Keratinocyte (primary cell): ENCODE measurements around the gene UBE4B. TPM values are rescaled to one million over a fixed set of nuclear protein-coding genes. Genes with fewer than 3 reads are reported as not detected.

Source experiments
- DNase-seq: peaks from one replicate; pipeline ENCODE4 v3.0.0-alpha.2; 2011; ENCODE audit warnings: low read depth, missing footprints, low spot score
- FAIRE-seq: peaks from 2 replicates; lab custom pipeline; 2011; peaks lifted over from hg19 to GRCh38; lab: Jason Lieb, UNC
- H2AFZ ChIP-seq: 2 replicates; pipeline ENCODE4 v1.6.0; 2012; ENCODE audit warnings: low read length, control low read depth, inconsistent platforms; ENCODE audit not compliant: control insufficient read depth
- H3K27ac ChIP-seq: 2 replicates; pipeline ENCODE4 v1.5.1; 2011; ENCODE audit warnings: low read length; ENCODE audit not compliant: control insufficient read depth, insufficient read depth
- H3K27me3 ChIP-seq: 3 replicates; pipeline ENCODE4 v1.6.0; 2011; ENCODE audit warnings: low read length; ENCODE audit not compliant: control insufficient read depth, insufficient read depth; ENCODE audit errors: extremely low read depth
- H3K36me3 ChIP-seq, 2 experiments: 2 replicates in 1 of 2; 3 replicates in 1 of 2; pipeline ENCODE4 v1.5.1; 2011; ENCODE audit warnings: low read length in 2 of 2, mild to moderate bottlenecking in 1 of 2; ENCODE audit not compliant: control insufficient read depth in 2 of 2, insufficient read depth in 2 of 2; ENCODE audit errors: extremely low read depth in 1 of 2
- H3K4me1 ChIP-seq: 3 replicates; pipeline ENCODE4 v1.5.1; 2011; ENCODE audit warnings: low read length; ENCODE audit not compliant: control insufficient read depth, insufficient read depth; ENCODE audit errors: extremely low read depth
- H3K4me2 ChIP-seq: 3 replicates; pipeline ENCODE4 v1.6.0; 2011; ENCODE audit warnings: low read depth, low read length; ENCODE audit not compliant: control insufficient read depth, insufficient read depth; ENCODE audit errors: extremely low read depth
- H3K4me3 ChIP-seq, 3 experiments: fragments of 200-600 bp in 1 of 3; sonication (generic) in 1 of 3; 2 replicates in 2 of 3; 3 replicates in 1 of 3; pipeline ENCODE4 v1.5.1; 2011 to 2016; ENCODE audit warnings: low read length in 3 of 3, mild to moderate bottlenecking in 3 of 3, control low read depth in 2 of 3, inconsistent platforms in 1 of 3, low read depth in 1 of 3, mixed read lengths in 1 of 3, mixed run types in 1 of 3, moderate library complexity in 1 of 3; ENCODE audit not compliant: control insufficient read depth in 2 of 3, insufficient read depth in 2 of 3; ENCODE audit errors: extremely low read depth in 1 of 3
- H3K79me2 ChIP-seq: 2 replicates; pipeline ENCODE4 v1.6.0; 2012; ENCODE audit warnings: low read length; ENCODE audit not compliant: control insufficient read depth, insufficient read depth
- H3K9ac ChIP-seq: 3 replicates; pipeline ENCODE4 v1.6.0; 2011; ENCODE audit warnings: low read length; ENCODE audit not compliant: control insufficient read depth, insufficient read depth; ENCODE audit errors: extremely low read depth
- H3K9me1 ChIP-seq: 3 replicates; pipeline ENCODE4 v1.6.0; 2011; ENCODE audit warnings: low read length; ENCODE audit not compliant: control insufficient read depth, insufficient read depth; ENCODE audit errors: extremely low read depth
- H3K9me3 ChIP-seq: 2 replicates; pipeline ENCODE4 v1.5.1; 2012; ENCODE audit warnings: low read depth, low read length; ENCODE audit not compliant: control insufficient read depth
- H4K20me1 ChIP-seq: 3 replicates; pipeline ENCODE4 v1.6.0; 2011; ENCODE audit warnings: low read length; ENCODE audit not compliant: control insufficient read depth, insufficient read depth; ENCODE audit errors: extremely low read depth
- CTCF ChIP-seq, 3 experiments: IDR thresholded peaks in 1 of 3; conservative IDR thresholded peaks in 1 of 3; optimal IDR thresholded peaks in 1 of 3; 2 replicates in 2 of 3; 3 replicates in 1 of 3; pipeline versions ENCODE3 to v1.5.1; 2011; ENCODE audit warnings: low read length in 3 of 3, mild to moderate bottlenecking in 3 of 3, moderate library complexity in 2 of 3, control low read depth in 1 of 3, inconsistent platforms in 1 of 3; ENCODE audit not compliant: insufficient read depth in 2 of 3; ENCODE audit errors: extremely low read depth in 1 of 3
- EZH2 ChIP-seq: IDR thresholded peaks from one replicate; pipeline ENCODE4 v1.6.1; 2012; ENCODE audit warnings: inconsistent platforms, mild to moderate bottlenecking, low read length, moderate library complexity
- dilution Hi-C: fragments of 300-500 bp; cut with MboI; formaldehyde crosslinking; loops from one replicate; pipeline ENCODE4 v1.7.0; 2020; ENCODE audit warnings: low sequenced_read_pairs; ENCODE audit not compliant: extremely low pct_ligation_motif_present
- polyA plus RNA-seq, 5 experiments: library from polyadenylated mRNA; depleted of rRNA in 3 of 5; stranded (reverse) in 3 of 5; stranded (forward) in 1 of 5; unstranded in 1 of 5; fragments of >200 nt; gene quantifications; 1 replicate in 1 of 5; 2 replicates in 3 of 5; 3 replicates in 1 of 5; pipeline versions ENCODE4 v1.2.1 to v1.2.3, GENCODE V29; 2011 to 2012; ENCODE audit warnings: missing spikeins in 2 of 5, low read depth in 1 of 5, low replicate concordance in 1 of 5

UBE4B gene
- polyA plus RNA-seq, 1 donor (not counting 4 experiments of a cell fraction or from before 2014, with no cell fraction given), result 14.3 TPM

DNA sequence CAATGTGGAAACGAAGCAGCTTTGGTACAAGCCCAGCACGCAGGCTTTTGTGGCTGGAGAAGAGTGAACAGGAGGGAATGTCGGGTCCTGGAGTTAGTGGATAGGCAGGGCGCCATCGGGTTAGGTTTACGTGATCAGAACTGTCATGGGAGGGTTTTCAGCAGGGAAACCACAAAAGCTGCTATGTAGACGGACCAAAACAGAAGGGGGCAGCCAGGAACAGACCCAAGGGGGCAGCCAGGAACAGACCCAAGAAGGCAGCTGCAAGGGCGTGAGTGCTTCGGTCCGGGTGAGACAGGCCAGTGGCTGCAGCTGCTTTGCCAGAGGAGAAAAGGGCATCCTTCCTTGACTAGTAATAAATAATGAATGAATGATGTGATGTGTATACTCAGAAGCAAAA lies 100.1 kb downstream of the UBE4B start:
- H3K27me3 ChIP-seq, result no peaks in the 10 kb centered on the region
- H4K20me1 ChIP-seq, result no peaks in the 10 kb centered on the region
- FAIRE-seq (no peak), DNase-seq (no peak)
- no peaks in the 10 kb centered on the region for H3K79me2 ChIP-seq
- no peaks in the 10 kb centered on the region for H3K9me1 ChIP-seq
- dilution Hi-C loops, result no loop called here
- H3K4me2 ChIP-seq, result no peak overlapping the region
- H3K27ac ChIP-seq, result no peak overlapping the region
- H3K4me1 ChIP-seq, result no peaks in the 10 kb centered on the region
- no peak overlapping the region for H3K4me3 ChIP-seq
- no peak overlapping the region for H3K9ac ChIP-seq
- H3K9me3 ChIP-seq, result no peaks in the 10 kb centered on the region
- TF ChIP-seq EZH2 (no peak), CTCF (optimal IDR thresholded peaks at IDR 0.05 in 1 of 3, IDR thresholded peaks at IDR 0.05 in 1 of 3, conservative IDR thresholded peaks at IDR 0.05 in 1 of 3; ENCODE audit: extremely low read depth in 1 of 3, insufficient read depth in 2 of 3, low read length in 3 of 3) (no peak)
- peaks cover 7 to 11% of the 10 kb centered on the region in 2 experiments for H3K36me3 ChIP-seq
- no peak overlapping the region for H2AFZ ChIP-seq

DNA sequence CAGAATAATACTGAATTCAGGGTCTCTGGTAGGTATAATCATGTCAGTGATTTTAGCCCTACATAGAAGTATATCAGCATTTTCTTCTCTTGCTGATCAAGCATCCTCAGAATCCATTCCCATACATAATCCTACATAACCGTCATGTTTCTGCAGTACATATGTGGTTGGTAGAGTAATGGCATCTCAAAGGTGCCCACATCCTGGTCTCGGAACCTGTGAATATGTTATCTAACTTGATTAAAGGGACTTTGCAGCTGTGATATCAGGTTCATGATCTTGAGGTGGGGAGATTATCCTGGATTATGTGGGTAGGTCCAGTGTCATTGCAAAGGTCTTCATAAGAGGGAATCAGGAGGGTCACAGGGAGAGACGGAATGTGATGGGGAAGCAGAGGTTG lies 108.2 kb downstream of the UBE4B start:
- H3K4me2 ChIP-seq, result no peak overlapping the region
- DNase-seq, result no peak
- peaks cover 3 to 4% of the 10 kb centered on the region in 2 experiments for H3K36me3 ChIP-seq
- FAIRE-seq, result no peak
- H3K27me3 ChIP-seq, result no peaks in the 10 kb centered on the region
- no peaks in the 10 kb centered on the region for H3K79me2 ChIP-seq
- H3K4me3 ChIP-seq, result no peak overlapping the region
- H3K4me1 ChIP-seq, result no peaks in the 10 kb centered on the region
- H2AFZ ChIP-seq, result no peak overlapping the region
- H3K27ac ChIP-seq, result no peak overlapping the region
- no peak for TF ChIP-seq EZH2
- TF ChIP-seq CTCF (optimal IDR thresholded peaks at IDR 0.05 in 1 of 3, IDR thresholded peaks at IDR 0.05 in 1 of 3, conservative IDR thresholded peaks at IDR 0.05 in 1 of 3; ENCODE audit: extremely low read depth in 1 of 3, insufficient read depth in 2 of 3, low read length in 3 of 3), result no peak
- dilution Hi-C loops, result no loop called here
- H3K9me3 ChIP-seq, result no peaks in the 10 kb centered on the region
- no peaks in the 10 kb centered on the region for H3K9me1 ChIP-seq
- H4K20me1 ChIP-seq, result no peaks in the 10 kb centered on the region
- H3K9ac ChIP-seq, result no peak overlapping the region
